ENCODE measurements around the gene RRP36. TPM values are rescaled to one million over a fixed set of nuclear protein-coding genes. Genes with fewer than 3 reads are reported as not detected.

RRP36 gene
- polyA plus RNA-seq (2012; rRNA removed), result 60.5 and 64.8 TPM in 2 replicates
- polyA plus RNA-seq (2012; cell fraction: cytosol; rRNA removed), result 73.5 and 75.8 TPM in 2 replicates
- 41.4 and 43.8 TPM in 2 replicates for polyA plus RNA-seq (2012; cell fraction: nucleus; rRNA removed)

- Histone ChIP-seq H3K9me3 (no peaks in the 10 kb centered on the region), H4K20me1 (ENCODE audit: insufficient read depth) (peaks cover 15% of the 10 kb centered on the region), H3K9me2 (no peaks in the 10 kb centered on the region), H2AFZ (ENCODE audit: low read depth) (peak within 1 kb of the TSS; percentile 88), H3K4me1 (ENCODE audit: control insufficient read depth in 1 of 2, insufficient read depth in 2 of 2, low read depth in 1 of 2, low read length in 1 of 2) (peaks cover 9 to 25% of the 10 kb centered on the region in 2 experiments; a peak in 3 of 4 replicates), H3K79me2 (ENCODE audit: insufficient read depth) (peaks cover 66% of the 10 kb centered on the region), H3K27ac (ENCODE audit: low read depth in 2 of 2, low read length in 1 of 2) (peak within 1 kb of the TSS; percentile 78 to 90), H3K9ac (peak within 1 kb of the TSS; percentile 76), H3K36me3 (replicated peaks in 1 of 2; ENCODE audit: control insufficient read depth in 1 of 2, insufficient read depth in 2 of 2, low read length in 1 of 2) (peaks cover 52% of the 10 kb centered on the region in 2 experiments), H3F3A (replicated peaks; ENCODE audit: insufficient read depth) (peaks cover 46% of the 10 kb centered on the region), H3K4me2 (peak within 1 kb of the TSS; percentile 73), H3K27me3 (ENCODE audit: insufficient read depth) (no peaks in the 10 kb centered on the region), H3K4me3 (ENCODE audit: low read depth in 2 of 2, low read length in 1 of 2) (peak within 1 kb of the TSS; percentile 83 to 95)
- TF ChIP-seq MAX (IDR thresholded peaks at IDR 0.05; ENCODE audit: low read depth), result peak; percentile 87
- no peak for TF ChIP-seq RFX5 (IDR thresholded peaks at IDR 0.05; ENCODE audit: low read length)
- TF ChIP-seq JUND (IDR thresholded peaks at IDR 0.05), result no peak
- TF ChIP-seq TAF1 (IDR thresholded peaks at IDR 0.05; ENCODE audit: borderline replicate concordance, low read depth, low read length), result peak; percentile 79; the same call in 1 of the 2 replicates
- no peak for TF ChIP-seq IRF3 (IDR thresholded peaks at IDR 0.05; ENCODE audit: low read depth, low read length)
- no peak for TF ChIP-seq RXRA (IDR thresholded peaks at IDR 0.05; ENCODE audit: borderline replicate concordance, low read depth)
- peak; percentile 86 for TF ChIP-seq YY1 (IDR thresholded peaks at IDR 0.05; ENCODE audit: low read depth)
- peak; percentile 84 for TF ChIP-seq GABPA (IDR thresholded peaks at IDR 0.05; ENCODE audit: low read depth)
- peak; percentile 79; the same call in 1 of the 2 replicates for TF ChIP-seq SIN3A (IDR thresholded peaks at IDR 0.05; ENCODE audit: borderline replicate concordance, low read depth, low read length)
- peak; percentile 21; the same call in 1 of the 2 replicates for TF ChIP-seq ELF1 (IDR thresholded peaks at IDR 0.05)
- no peak for TF ChIP-seq NFIC (IDR thresholded peaks at IDR 0.05; ENCODE audit: borderline replicate concordance)
- TF ChIP-seq USF2 (IDR thresholded peaks at IDR 0.05; ENCODE audit: borderline replicate concordance, low read depth, low read length), result no peak
- no peak for TF ChIP-seq FOSL2 (IDR thresholded peaks at IDR 0.05; ENCODE audit: borderline replicate concordance, low read depth)
- no peak for TF ChIP-seq EZH2phosphoT487 (IDR thresholded peaks at IDR 0.05; ENCODE audit: borderline replicate concordance, low read depth)
- TF ChIP-seq GATA2 (CRISPR knock-in tag; IDR thresholded peaks at IDR 0.05), result no peak
- no peak for TF ChIP-seq FOXM1 (IDR thresholded peaks at IDR 0.05; ENCODE audit: low read depth)
- TF ChIP-seq PBX3 (IDR thresholded peaks at IDR 0.05), result peak; percentile 62
- TF ChIP-seq RCOR1 (IDR thresholded peaks at IDR 0.05; ENCODE audit: low read length), result no peak
- peak; percentile 85 for TF ChIP-seq POLR2AphosphoS5 (IDR thresholded peaks at IDR 0.05; ENCODE audit: low read depth, low read length)
- TF ChIP-seq MXI1 (IDR thresholded peaks at IDR 0.05; ENCODE audit: low read depth, low read length), result peak; percentile 67
- peak; percentile 45 for TF ChIP-seq CHD2 (IDR thresholded peaks at IDR 0.05; ENCODE audit: low read length, partially characterized antibody)
- no peak for TF ChIP-seq NRF1 (IDR thresholded peaks at IDR 0.05; ENCODE audit: low read depth, low read length)
- TF ChIP-seq TEAD4 (IDR thresholded peaks at IDR 0.05; ENCODE audit: borderline replicate concordance, insufficient read depth), result no peak
- TF ChIP-seq ZBTB33 (IDR thresholded peaks at IDR 0.05; ENCODE audit: borderline replicate concordance, low read depth), result no peak
- TF ChIP-seq TCF12 (IDR thresholded peaks at IDR 0.05), result no peak
- ChIA-PET POLR2A (interaction anchor here (0.7 to 1.8 kb wide), 9 partner anchors 10 to 149 kb away, joined by 3 to 8 read pairs (median 4); partner anchors contain the start of genes CUL7, KLC4, MRPL2 and PPP2R5D), CTCF (interaction anchor here (0.7 to 2.4 kb wide), 6 partner anchors 37 to 208 kb away, joined by 3 to 8 read pairs (median 4); partner anchors contain the start of genes DNPH1 and PPP2R5D)
- peak; percentile 91 for DNase-seq
- WGBS (ENCODE audit: low lambda C conversion rate), result 8% methylated on average over 14 of the region's 56 CpGs
These were observed at the start of gene RRP36 for GRCh38 chr6:43021270-43022047. Gene RRP36, plus strand, starts transcription at chr6:43021623. Its CDS starts 32 bp downstream, at chr6:43021655.

Measured in SK-N-SH (cell line).